Esophagus muscularis mucosa (tissue), 4 donors: ENCODE measurements around the gene APOBEC3B. TPM values are rescaled to one million over a fixed set of nuclear protein-coding genes. Genes with fewer than 3 reads are reported as not detected.

Source experiments
- DNase-seq: peaks from one replicate; pipeline ENCODE4 v3.0.0-alpha.2; 2017; ENCODE audit errors: extremely low spot score
- H3K27ac ChIP-seq, 4 donors: fragments of 200-600 bp; sonication (generic); replicated peaks in 1 of 4; 1 replicate in 3 of 4; 2 replicates in 1 of 4; pipeline ENCODE4 v1.5.1; 2016 to 2019; ENCODE audit warnings: mild to moderate bottlenecking in 1 of 4
- H3K27me3 ChIP-seq, 4 donors: fragments of 200-600 bp; sonication (generic); one replicate each; pipeline versions ENCODE4 v1.5.1 to v1.6.0; 2016 to 2019
- H3K36me3 ChIP-seq, 4 donors: fragments of 200-600 bp; sonication (generic); one replicate each; pipeline ENCODE4 v1.5.1; 2016 to 2019
- H3K4me1 ChIP-seq, 4 donors: fragments of 200-600 bp; sonication (generic); one replicate each; pipeline ENCODE4 v1.5.1; 2016 to 2019
- H3K4me3 ChIP-seq, 4 donors: fragments of 200-600 bp; sonication (generic); 1 replicate in 2 of 4; 2 replicates in 2 of 4; pipeline ENCODE4 v1.5.1; 2016 to 2019; ENCODE audit warnings: mild to moderate bottlenecking in 4 of 4, moderate library complexity in 1 of 4
- H3K9me3 ChIP-seq, 4 donors: fragments of 200-600 bp; sonication (generic); 1 replicate in 3 of 4; 2 replicates in 1 of 4; pipeline ENCODE4 v1.5.1; 2016 to 2019
- CTCF ChIP-seq, 3 experiments: fragments of 200-600 bp in 2 of 3; fragments of 450-650 bp in 1 of 3; sonication (generic) in 2 of 3; IDR thresholded peaks; one replicate each; pipeline ENCODE4 v1.5.1; 2017 to 2019; ENCODE audit warnings: antibody characterized with exemption in 3 of 3, mild to moderate bottlenecking in 2 of 3, moderate library complexity in 1 of 3
- EP300 ChIP-seq: sonication (generic); formaldehyde crosslinking; IDR thresholded peaks from one replicate; pipeline ENCODE4 v1.6.1; 2017; ENCODE audit warnings: antibody characterized with exemption
- POLR2A ChIP-seq: fragments of 450-650 bp; IDR thresholded peaks from one replicate; pipeline ENCODE4 v1.6.1; 2017; ENCODE audit warnings: antibody characterized with exemption, moderate library complexity, mild to moderate bottlenecking, low read depth
- POLR2AphosphoS5 ChIP-seq, 2 donors: sonication (generic); formaldehyde crosslinking; IDR thresholded peaks; one replicate each; pipeline ENCODE4 v1.6.1; 2017; ENCODE audit warnings: antibody characterized with exemption in 2 of 2
- WGBS: methylation state at CpG from one replicate; pipeline ENCODE4 v1.1.5; 2018; 5-methylcytosine and 5-hydroxymethylcytosine counted together
- intact Hi-C: fragments of 100-400 bp; cut with DNase I; formaldehyde crosslinking; loops from one replicate; pipeline ENCODE4 v1.15.1; 2023
- total RNA-seq, 4 donors: library from RNA; depleted of rRNA; stranded (reverse); fragments of >200 nt; gene quantifications; one replicate each; pipeline versions ENCODE4 v1.1.0 to v1.2.1, GENCODE V29; 2016

Gene APOBEC3B
- total RNA-seq, 4 donors from 2014 or later, result 0.50 TPM; not detected in 3

GRCh38 chr22:39026509-39027150 is 44.5 kb downstream of the APOBEC3B start:
- intact Hi-C loops, result no loop called here

GRCh38 chr22:39027717-39028116 is 45.6 kb downstream of the APOBEC3B start:
- TF ChIP-seq EP300, result no peak
- TF ChIP-seq CTCF (IDR thresholded peaks at IDR 0.05), result no peak
- DNase-seq, result no peak
- H3K27me3 ChIP-seq, result no peaks in the 10 kb centered on the region
- H3K27ac ChIP-seq, result no peak overlapping the region
- H3K9me3 ChIP-seq, result no peaks in the 10 kb centered on the region
- WGBS, result 89% methylated on average over 4 of the region's 4 CpGs
- no peaks in the 10 kb centered on the region for H3K4me1 ChIP-seq
- intact Hi-C loops, result no loop called here
- no peak overlapping the region for H3K4me3 ChIP-seq
- H3K36me3 ChIP-seq, result peaks cover 0 to 23% (median 9%) of the 10 kb centered on the region in 4 donors

More at GRCh38 chr22:39026509-39027150, 44.5 kb downstream of the APOBEC3B start:
- DNase-seq, result no peak
- H3K27me3 ChIP-seq, result no peaks in the 10 kb centered on the region
- no peaks in the 10 kb centered on the region for H3K9me3 ChIP-seq
- no peak overlapping the region for H3K27ac ChIP-seq
- peaks cover 0 to 23% (median 9%) of the 10 kb centered on the region in 4 donors for H3K36me3 ChIP-seq
- TF ChIP-seq POLR2A (no peak), EP300 (no peak), CTCF (IDR thresholded peaks at IDR 0.05) (no peak), POLR2AphosphoS5 (IDR thresholded peaks at IDR 0.05) (no peak)
- H3K4me1 ChIP-seq, result peaks cover 0 to 10% (median 9%) of the 10 kb centered on the region in 4 donors
- 92% methylated on average over 12 of the region's 12 CpGs for WGBS
- no peak overlapping the region for H3K4me3 ChIP-seq

- no peak overlapping the region for H3K27ac ChIP-seq
- intact Hi-C loops, result no loop called here
- WGBS, result 94% methylated on average over 11 of the region's 11 CpGs
- H3K9me3 ChIP-seq, result no peaks in the 10 kb centered on the region
- H3K4me3 ChIP-seq, result no peak overlapping the region
- peaks cover 0 to 22% (median 9%) of the 10 kb centered on the region in 4 donors for H3K36me3 ChIP-seq
- no peak for TF ChIP-seq POLR2AphosphoS5 (IDR thresholded peaks at IDR 0.05)
- no peak for TF ChIP-seq EP300
- no peak for TF ChIP-seq POLR2A
- TF ChIP-seq CTCF (IDR thresholded peaks at IDR 0.05), result no peak
- no peaks in the 10 kb centered on the region for H3K27me3 ChIP-seq
- DNase-seq, result no peak
- no peaks in the 10 kb centered on the region for H3K4me1 ChIP-seq
These were observed 46.1 kb downstream of the APOBEC3B start for GRCh38 chr22:39028281-39028680.

- DNase-seq, result no peak
- Histone ChIP-seq H3K36me3 (peaks cover 0 to 13% (median 2%) of the 10 kb centered on the region in 4 donors), H3K9me3 (no peaks in the 10 kb centered on the region), H3K27me3 (no peaks in the 10 kb centered on the region), H3K27ac (no peak overlapping the region), H3K4me3 (no peak overlapping the region), H3K4me1 (no peaks in the 10 kb centered on the region)
- 93% methylated on average over 13 of the region's 13 CpGs for WGBS
- no peak for TF ChIP-seq CTCF (IDR thresholded peaks at IDR 0.05)
- TF ChIP-seq EP300, result no peak
- no peak for TF ChIP-seq POLR2A
- TF ChIP-seq POLR2AphosphoS5 (IDR thresholded peaks at IDR 0.05), result no peak
- intact Hi-C loops, result no loop called here
These were observed 47.1 kb downstream of the APOBEC3B start for GRCh38 chr22:39029227-39029626.

- DNase-seq, result no peak
- intact Hi-C loops, result no loop called here
These were observed 48.6 kb downstream of the APOBEC3B start for GRCh38 chr22:39030705-39031104.

More at GRCh38 chr22:39030705-39031104, 48.6 kb downstream of the APOBEC3B start:
- TF ChIP-seq POLR2A, result no peak
- TF ChIP-seq EP300, result no peak
- TF ChIP-seq CTCF (IDR thresholded peaks at IDR 0.05), result no peak
- TF ChIP-seq POLR2AphosphoS5 (IDR thresholded peaks at IDR 0.05), result no peak
- Histone ChIP-seq H3K9me3 (no peaks in the 10 kb centered on the region), H3K27ac (no peak overlapping the region), H3K4me1 (no peaks in the 10 kb centered on the region), H3K36me3 (no peaks in the 10 kb centered on the region), H3K27me3 (no peaks in the 10 kb centered on the region), H3K4me3 (no peak overlapping the region)
- 92% methylated on average over 14 of the region's 14 CpGs for WGBS
